A549 (cell line): Measurements from ENCODE around the gene STXBP6. TPM values are rescaled to one million over a fixed set of nuclear protein-coding genes. Genes with fewer than 3 reads are reported as not detected.

Experiments used
- ATAC-seq, 2 experiments: fragments of 200-7000 bp in 1 of 2; fragments of >200 bp in 1 of 2; cut with Nextera tagmentation in 1 of 2; cut with Tn5 transposase in 1 of 2; 3 replicates each; pipeline versions ENCODE4 v1.8.0 to v1.9.1; 2018 to 2020; ENCODE audit warnings: mild to moderate bottlenecking in 1 of 2, moderate library complexity in 1 of 2
- CTCF ChIA-PET: fragments of 300-600 bp; sonication (Branson Sonifier 250); formaldehyde crosslinking; extraction: SDS; loops from one replicate; lab custom pipeline; 2021; ENCODE audit warnings: antibody characterized with exemption, inconsistent platforms; lab: Yijun Ruan, JAX
- POLR2A ChIA-PET: fragments of 350-600 bp; formaldehyde crosslinking; extraction: SDS; loops from one replicate; lab custom pipeline; 2021; ENCODE audit warnings: antibody characterized with exemption, inconsistent platforms; lab: Yijun Ruan, JAX
- DNase-seq, 2 experiments: peaks; one replicate each; pipeline versions ENCODE4 v3.0.0 to v3.0.0-alpha.2; 2011 to 2016; ENCODE audit warnings: low read depth in 1 of 2, low spot score in 1 of 2
- FAIRE-seq: peaks from 2 replicates; lab custom pipeline; 2011; peaks lifted over from hg19 to GRCh38; lab: Jason Lieb, UNC
- H3K27ac ChIP-seq, 2 experiments: fragments of >200 bp; sonication (Bioruptor Twin); formaldehyde crosslinking; 3 replicates each; pipeline ENCODE4 v1.5.1; 2016 to 2017
- H3K4me1 ChIP-seq: fragments of >200 bp; sonication (Bioruptor Twin); formaldehyde crosslinking; 3 replicates; pipeline ENCODE4 v1.6.1; 2016
- H3K4me2 ChIP-seq: fragments of >200 bp; sonication (Bioruptor Twin); formaldehyde crosslinking; 3 replicates; pipeline ENCODE4 v1.6.1; 2016
- H3K4me3 ChIP-seq: fragments of >200 bp; sonication (Bioruptor Twin); formaldehyde crosslinking; 3 replicates; pipeline ENCODE4 v1.5.1; 2016
- H3K9me3 ChIP-seq: fragments of >200 bp; sonication (Bioruptor Twin); formaldehyde crosslinking; 3 replicates; pipeline ENCODE4 v1.6.1; 2016
- CBX2 ChIP-seq: fragments of 200-600 bp; sonication (generic); IDR thresholded peaks from 2 replicates; pipeline ENCODE4 v1.6.1; 2016; ENCODE audit warnings: low read depth, mild to moderate bottlenecking, borderline replicate concordance
- CHD2 ChIP-seq: fragments of 150-350 bp; IDR thresholded peaks from 2 replicates; pipeline ENCODE4 v1.6.1; 2014; ENCODE audit warnings: low read length; ENCODE audit not compliant: partially characterized antibody
- CTCF ChIP-seq: fragments of >200 bp; sonication (Bioruptor Twin); formaldehyde crosslinking; IDR thresholded peaks from 3 replicates; pipeline ENCODE4 v1.5.1; 2016
- E2F6 ChIP-seq: IDR thresholded peaks from 2 replicates; pipeline ENCODE4 v1.6.1; 2012; ENCODE audit warnings: low read depth, borderline replicate concordance
- EHF ChIP-seq: fragments of 250-450 bp; sonication (Bioruptor Pico); IDR thresholded peaks from 2 replicates; pipeline ENCODE4 v1.5.0; 2020; ENCODE audit warnings: mild to moderate bottlenecking
- EP300 ChIP-seq, 2 experiments: fragments of >200 bp; sonication (Bioruptor Twin); formaldehyde crosslinking; IDR thresholded peaks; 2 replicates in 1 of 2; 3 replicates in 1 of 2; pipeline ENCODE4 v1.6.1; 2016 to 2017
- FOSB ChIP-seq: fragments of 250-450 bp; sonication (Bioruptor Pico); IDR thresholded peaks from 2 replicates; pipeline ENCODE4 v1.5.0; 2020; ENCODE audit warnings: mild to moderate bottlenecking, moderate library complexity
- FOSL2 ChIP-seq, 2 experiments: fragments of 450-650 bp in 1 of 2; fragments of >200 bp in 1 of 2; sonication (Bioruptor Twin) in 1 of 2; formaldehyde crosslinking; IDR thresholded peaks; 2 replicates each; pipeline versions ENCODE4 v1.5.0 to v1.6.1; 2016 to 2020; ENCODE audit warnings: mild to moderate bottlenecking in 1 of 2, moderate library complexity in 1 of 2
- HEYL ChIP-seq: fragments of 250-450 bp; sonication (Bioruptor Pico); IDR thresholded peaks from 2 replicates; pipeline ENCODE4 v1.8.0; 2021; ENCODE audit warnings: mild to moderate bottlenecking, moderate library complexity
- HMGXB4 ChIP-seq: fragments of 250-450 bp; sonication (Bioruptor Pico); IDR thresholded peaks from 2 replicates; pipeline ENCODE4 v1.5.0; 2021; ENCODE audit warnings: mild to moderate bottlenecking, moderate library complexity, borderline replicate concordance
- HOXA7 ChIP-seq: fragments of 250-450 bp; sonication (Bioruptor Pico); IDR thresholded peaks from 2 replicates; pipeline ENCODE4 v1.5.0; 2020; ENCODE audit warnings: mild to moderate bottlenecking, moderate library complexity
- HOXB5 ChIP-seq: fragments of 250-450 bp; sonication (Bioruptor Pico); IDR thresholded peaks from 2 replicates; pipeline ENCODE4 v1.5.0; 2020; ENCODE audit warnings: mild to moderate bottlenecking, moderate library complexity
- MAFK ChIP-seq: fragments of 450-650 bp; IDR thresholded peaks from 2 replicates; pipeline ENCODE4 v1.6.1; 2014; ENCODE audit not compliant: partially characterized antibody
- MAZ ChIP-seq: fragments of 150-350 bp; IDR thresholded peaks from 2 replicates; pipeline ENCODE4 v1.6.1; 2014; ENCODE audit warnings: antibody characterized with exemption, low read depth, low read length, borderline replicate concordance
- NPAS2 ChIP-seq: fragments of 250-450 bp; sonication (Bioruptor Pico); IDR thresholded peaks from 2 replicates; pipeline ENCODE4 v1.8.0; 2022; ENCODE audit warnings: mild to moderate bottlenecking, moderate library complexity, borderline replicate concordance
- NR3C1 ChIP-seq: fragments of >200 bp; sonication (Bioruptor Twin); formaldehyde crosslinking; IDR thresholded peaks from 3 replicates; pipeline ENCODE4 v1.6.1; 2017
- PHF8 ChIP-seq: fragments of 200-600 bp; sonication (generic); IDR thresholded peaks from 2 replicates; pipeline ENCODE4 v1.6.1; 2016; ENCODE audit warnings: low read depth, mild to moderate bottlenecking, antibody characterized with exemption, moderate library complexity, borderline replicate concordance
- POLR2A ChIP-seq: IDR thresholded peaks from 2 replicates; pipeline ENCODE4 v1.6.1; 2012; ENCODE audit warnings: mild to moderate bottlenecking, low read length
- SMC3 ChIP-seq: fragments of >200 bp; sonication (Bioruptor Twin); formaldehyde crosslinking; IDR thresholded peaks from 3 replicates; pipeline ENCODE4 v1.6.1; 2018; ENCODE audit warnings: inconsistent platforms
- SREBF2 ChIP-seq: fragments of 450-650 bp; IDR thresholded peaks from 2 replicates; pipeline ENCODE4 v1.6.1; 2014; ENCODE audit warnings: mild to moderate bottlenecking, moderate library complexity
- TP53 ChIP-seq: fragments of 250-450 bp; sonication (Bioruptor Pico); IDR thresholded peaks from 2 replicates; pipeline ENCODE4 v1.5.0; 2021; ENCODE audit warnings: mild to moderate bottlenecking, moderate library complexity
- USF2 ChIP-seq: fragments of 450-650 bp; IDR thresholded peaks from 2 replicates; pipeline ENCODE4 v1.6.1; 2014; ENCODE audit warnings: antibody characterized with exemption
- ZC3H11A ChIP-seq: fragments of 450-650 bp; IDR thresholded peaks from 2 replicates; pipeline ENCODE4 v1.6.1; 2014; ENCODE audit warnings: antibody characterized with exemption, mild to moderate bottlenecking
- ZFP36 ChIP-seq: fragments of 450-650 bp; IDR thresholded peaks from 2 replicates; pipeline ENCODE4 v1.6.1; 2014; ENCODE audit warnings: borderline replicate concordance; ENCODE audit not compliant: partially characterized antibody
- ZNF302 ChIP-seq: fragments of 250-450 bp; sonication (Bioruptor Pico); IDR thresholded peaks from 2 replicates; pipeline ENCODE4 v1.9.0; 2021; ENCODE audit warnings: inconsistent platforms, mild to moderate bottlenecking, moderate library complexity
- WGBS: methylation state at CpG from one replicate; pipeline ENCODE4 v1.1.6; 2017; ENCODE audit errors: missing lambda C conversion rate; 5-methylcytosine and 5-hydroxymethylcytosine counted together
- polyA plus RNA-seq, 4 experiments: library from polyadenylated mRNA; depleted of rRNA in 3 of 4; stranded (reverse); fragments of >200 nt; fragmentation: RNase III in 1 of 4; extraction: RNeasy Plus Mini Kit Qiagen cat#74134 plus additional on column Dnase treatment in 1 of 4; gene quantifications; 2 replicates in 3 of 4; 3 replicates in 1 of 4; pipeline ENCODE4 v1.2.3, GENCODE V29; 2011 to 2017

STXBP6 gene
- polyA plus RNA-seq, 2 of the 4 experiments (the other 2 are of a cell fraction): 1.7 to 6.3 TPM

GRCh38 chr14:25015761-25016160 lies 34.2 kb downstream of the STXBP6 start:
- ChIA-PET POLR2A (no interaction called here), CTCF (interaction anchor here (0.5 to 1.1 kb wide), 2 partner anchors 19 to 210 kb away, joined by 3 read pairs; no protein-coding TSS in a partner anchor)
- FAIRE-seq: no peak
- no peak for DNase-seq
- WGBS: 62% methylated on average over 1 of the region's 1 CpG
- Histone ChIP-seq H3K9me3 (no peaks in the 10 kb centered on the region), H3K4me2 (no peak overlapping the region), H3K4me1 (no peaks in the 10 kb centered on the region), H3K27ac (no peak overlapping the region), H3K4me3 (no peak overlapping the region)
- ATAC-seq: no peak
- TF ChIP-seq MAFK: no peak
- TF ChIP-seq HEYL (CRISPR knock-in tag): no peak
- TF ChIP-seq USF2: no peak
- no peak for TF ChIP-seq NR3C1
- TF ChIP-seq HOXA7: no peak
- TF ChIP-seq SREBF2: no peak
- TF ChIP-seq MAZ: no peak
- TF ChIP-seq FOSB: no peak
- TF ChIP-seq ZC3H11A: no peak
- no peak for TF ChIP-seq TP53 (CRISPR knock-in tag)
- TF ChIP-seq FOSL2 (IDR thresholded peaks at IDR 0.05): no peak
- TF ChIP-seq FOSL2 (CRISPR knock-in tag; IDR thresholded peaks at IDR 0.05): no peak
- no peak for TF ChIP-seq ZNF302 (CRISPR knock-in tag)
- TF ChIP-seq EP300 (IDR thresholded peaks at IDR 0.05): no peak
- no peak for TF ChIP-seq EHF (CRISPR knock-in tag)

DNA sequence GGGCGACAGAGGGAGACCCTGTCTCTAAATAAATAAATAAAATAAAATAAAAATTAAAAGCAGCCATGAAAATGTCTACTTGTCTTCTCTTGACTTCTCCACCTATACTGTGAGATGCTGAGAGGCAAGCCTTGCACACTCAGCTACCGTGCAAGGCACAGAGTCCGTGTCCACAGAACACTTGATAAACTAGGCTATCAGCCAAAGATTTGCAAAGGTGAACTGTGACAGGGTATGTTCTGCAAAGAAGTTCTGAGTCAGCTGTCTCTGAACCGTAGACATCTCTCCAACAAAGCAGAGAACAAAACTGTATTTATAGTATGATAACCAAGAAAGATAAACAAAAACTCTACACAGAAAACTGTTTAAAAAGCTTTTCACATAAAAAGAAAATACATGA lies 35.5 kb downstream of the STXBP6 start:
- H3K9me3 ChIP-seq: no peaks in the 10 kb centered on the region
- no peak overlapping the region for H3K4me3 ChIP-seq
- ChIA-PET CTCF (no interaction called here), POLR2A (no interaction called here)
- ATAC-seq: no peak
- 55% methylated on average over 4 of the region's 4 CpGs for WGBS
- H3K27ac ChIP-seq: no peak overlapping the region
- peaks cover 11% of the 10 kb centered on the region; the same call in 2 of the 3 replicates for H3K4me1 ChIP-seq
- no peak for DNase-seq
- FAIRE-seq: no peak
- no peak overlapping the region for H3K4me2 ChIP-seq
- TF ChIP-seq FOSB: no peak

GRCh38 chr14:25011095-25011494 lies 38.9 kb downstream of the STXBP6 start:
- DNase-seq: no peak
- ChIA-PET CTCF (interaction anchor here (1.0 kb wide), 1 partner anchor 30 kb away, joined by 3 read pairs; no protein-coding TSS in a partner anchor), POLR2A (no interaction called here)
- H3K4me1 ChIP-seq: peaks cover 31% of the 10 kb centered on the region
- 55% methylated on average over 1 of the region's 1 CpG for WGBS
- TF ChIP-seq MAFK (no peak), HMGXB4 (CRISPR knock-in tag) (no peak), EP300 (IDR thresholded peaks at IDR 0.05) (no peak), CBX2 (no peak), CHD2 (no peak), E2F6 (no peak), HOXB5 (CRISPR knock-in tag) (no peak), POLR2A (no peak), ZFP36 (no peak), CTCF (no peak), NPAS2 (CRISPR knock-in tag) (no peak), PHF8 (no peak), SMC3 (no peak)
- H3K27ac ChIP-seq: no peak overlapping the region
- no peak for ATAC-seq
- no peak overlapping the region for H3K4me2 ChIP-seq
- FAIRE-seq: no peak
- no peak overlapping the region for H3K4me3 ChIP-seq
- no peaks in the 10 kb centered on the region for H3K9me3 ChIP-seq
